ENCODE results near the gene SEL1L3.

Gene SEL1L3

DNA sequence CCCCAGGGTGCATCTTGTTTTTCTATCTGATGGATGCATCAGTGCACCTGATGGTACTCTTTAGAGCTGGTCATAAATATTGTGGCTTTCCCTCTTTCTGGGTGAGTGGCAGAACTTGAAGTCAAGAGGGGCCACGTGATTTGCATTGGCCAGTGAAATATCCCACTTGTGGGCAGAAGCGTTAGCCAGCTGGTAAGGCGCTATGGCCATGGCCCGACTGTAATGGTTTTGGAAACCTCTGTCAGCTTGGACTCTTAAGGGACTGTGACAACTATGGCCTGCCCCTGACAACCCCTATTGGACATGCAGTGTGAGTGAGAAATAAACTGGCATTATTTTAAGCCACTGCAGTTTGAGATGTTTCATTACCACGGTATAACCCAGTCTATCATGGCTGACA lies 72.8 kb downstream of the SEL1L3 start:
- DNase-seq (ENCODE audit: insufficient read length, low spot score): no peak
- no peak for TF ChIP-seq TAF1 (IDR thresholded peaks at IDR 0.05; ENCODE audit: low read depth, low read length)
- TF ChIP-seq PAX5 (IDR thresholded peaks at IDR 0.05; ENCODE audit: insufficient read depth, low read length, severe bottlenecking): no peak
- TF ChIP-seq SPI1 (IDR thresholded peaks at IDR 0.05; ENCODE audit: low read depth, low read length): no peak
- TF ChIP-seq POLR2AphosphoS5 (IDR thresholded peaks at IDR 0.05; ENCODE audit: low read depth, low read length): no peak
- no peak for TF ChIP-seq POU2F2 (IDR thresholded peaks at IDR 0.05; ENCODE audit: low read depth, low read length)
- TF ChIP-seq POLR2A (IDR thresholded peaks at IDR 0.05; ENCODE audit: low read depth, low read length): no peak
- peak; percentile 58 for FAIRE-seq

GRCh38 chr4:25788703-25789238 lies 74.0 kb downstream of the SEL1L3 start:
- FAIRE-seq (no peak), DNase-seq (ENCODE audit: insufficient read length, low spot score) (no peak)
- no peak for TF ChIP-seq SPI1 (IDR thresholded peaks at IDR 0.05; ENCODE audit: low read depth, low read length)
- no peak for TF ChIP-seq TAF1 (IDR thresholded peaks at IDR 0.05; ENCODE audit: low read depth, low read length)
- no peak for TF ChIP-seq POLR2AphosphoS5 (IDR thresholded peaks at IDR 0.05; ENCODE audit: low read depth, low read length)
- TF ChIP-seq POLR2A (IDR thresholded peaks at IDR 0.05; ENCODE audit: low read depth, low read length): no peak
- no peak for TF ChIP-seq POU2F2 (IDR thresholded peaks at IDR 0.05; ENCODE audit: low read depth, low read length)
- TF ChIP-seq PAX5 (IDR thresholded peaks at IDR 0.05; ENCODE audit: insufficient read depth, low read length, severe bottlenecking): no peak

- no peak for FAIRE-seq
- TF ChIP-seq TAF1 (IDR thresholded peaks at IDR 0.05; ENCODE audit: low read depth, low read length): no peak
- no peak for TF ChIP-seq POU2F2 (IDR thresholded peaks at IDR 0.05; ENCODE audit: low read depth, low read length)
- no peak for TF ChIP-seq SPI1 (IDR thresholded peaks at IDR 0.05; ENCODE audit: low read depth, low read length)
- TF ChIP-seq POLR2AphosphoS5 (IDR thresholded peaks at IDR 0.05; ENCODE audit: low read depth, low read length): no peak
- no peak for TF ChIP-seq POLR2A (IDR thresholded peaks at IDR 0.05; ENCODE audit: low read depth, low read length)
- no peak for TF ChIP-seq PAX5 (IDR thresholded peaks at IDR 0.05; ENCODE audit: insufficient read depth, low read length, severe bottlenecking)
- DNase-seq (ENCODE audit: insufficient read length, low spot score): no peak
These were observed 76.2 kb downstream of the SEL1L3 start for GRCh38 chr4:25786497-25787065.

- TF ChIP-seq SPI1 (IDR thresholded peaks at IDR 0.05; ENCODE audit: low read depth, low read length): peak; percentile 69
- TF ChIP-seq POU2F2 (IDR thresholded peaks at IDR 0.05; ENCODE audit: low read depth, low read length): no peak
- no peak for DNase-seq (ENCODE audit: insufficient read length, low spot score)
- FAIRE-seq: peak; percentile 52
These were observed 78.8 kb downstream of the SEL1L3 start for GRCh38 chr4:25783943-25784342.

DNA sequence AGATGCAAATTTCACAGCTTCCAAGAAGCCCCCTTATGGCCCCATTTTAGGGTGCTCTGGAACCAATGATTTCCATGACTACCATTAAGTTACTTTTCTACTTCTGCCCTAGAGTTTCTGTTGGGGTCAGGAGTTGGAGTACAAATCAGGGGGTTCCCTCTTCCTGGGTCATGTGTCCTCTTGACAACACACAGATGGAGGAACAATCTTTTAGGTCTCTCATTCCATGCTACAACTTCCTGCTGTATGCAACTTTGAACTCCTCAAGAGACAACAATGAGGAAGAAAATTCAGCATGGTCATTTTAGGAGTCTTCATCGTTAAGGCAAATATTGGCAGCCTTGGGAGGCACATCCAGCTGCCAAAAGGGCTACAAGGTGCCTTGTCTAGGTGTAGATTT lies 79.7 kb downstream of the SEL1L3 start:
- DNase-seq (ENCODE audit: insufficient read length, low spot score): no peak
- FAIRE-seq: no peak
- no peak for TF ChIP-seq TAF1 (IDR thresholded peaks at IDR 0.05; ENCODE audit: low read depth, low read length)
- no peak for TF ChIP-seq POLR2A (IDR thresholded peaks at IDR 0.05; ENCODE audit: low read depth, low read length)
- TF ChIP-seq PAX5 (IDR thresholded peaks at IDR 0.05; ENCODE audit: insufficient read depth, low read length, severe bottlenecking): no peak
- TF ChIP-seq POU2F2 (IDR thresholded peaks at IDR 0.05; ENCODE audit: low read depth, low read length): no peak
- TF ChIP-seq SPI1 (IDR thresholded peaks at IDR 0.05; ENCODE audit: low read depth, low read length): no peak
- TF ChIP-seq POLR2AphosphoS5 (IDR thresholded peaks at IDR 0.05; ENCODE audit: low read depth, low read length): no peak

GRCh38 chr4:25782482-25782881 lies 80.3 kb downstream of the SEL1L3 start:
- TF ChIP-seq POLR2A (IDR thresholded peaks at IDR 0.05; ENCODE audit: low read depth, low read length) (no peak), POLR2AphosphoS5 (IDR thresholded peaks at IDR 0.05; ENCODE audit: low read depth, low read length) (no peak), PAX5 (IDR thresholded peaks at IDR 0.05; ENCODE audit: insufficient read depth, low read length, severe bottlenecking) (no peak), SPI1 (IDR thresholded peaks at IDR 0.05; ENCODE audit: low read depth, low read length) (no peak)
- DNase-seq (ENCODE audit: insufficient read length, low spot score) (no peak), FAIRE-seq (no peak)

- FAIRE-seq: no peak
- TF ChIP-seq POLR2AphosphoS5 (IDR thresholded peaks at IDR 0.05; ENCODE audit: low read depth, low read length) (no peak), TAF1 (IDR thresholded peaks at IDR 0.05; ENCODE audit: low read depth, low read length) (no peak), POLR2A (IDR thresholded peaks at IDR 0.05; ENCODE audit: low read depth, low read length) (no peak), SPI1 (IDR thresholded peaks at IDR 0.05; ENCODE audit: low read depth, low read length) (no peak), PAX5 (IDR thresholded peaks at IDR 0.05; ENCODE audit: insufficient read depth, low read length, severe bottlenecking) (no peak), POU2F2 (IDR thresholded peaks at IDR 0.05; ENCODE audit: low read depth, low read length) (no peak)
- DNase-seq (ENCODE audit: insufficient read length, low spot score): no peak
These were observed 83.8 kb downstream of the SEL1L3 start for GRCh38 chr4:25779021-25779420.

DNA sequence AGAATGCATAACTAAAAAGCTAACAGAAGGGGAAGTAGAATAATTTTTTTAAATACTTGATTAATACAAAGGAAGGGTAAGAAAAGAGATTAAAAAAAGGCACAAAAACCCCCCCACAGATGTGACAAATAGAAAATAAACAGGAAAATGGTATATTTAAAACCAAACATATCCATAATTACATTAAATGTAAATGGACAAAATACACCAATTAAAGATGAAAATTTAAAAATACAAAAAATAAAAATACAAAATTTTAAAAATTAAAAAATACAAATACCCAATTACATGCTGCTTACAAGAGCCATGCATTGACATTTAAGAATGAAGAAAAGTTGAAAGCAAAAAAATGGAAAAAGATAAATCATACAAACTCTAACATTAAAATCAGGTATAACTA lies 86.0 kb downstream of the SEL1L3 start:
- TF ChIP-seq POLR2A (IDR thresholded peaks at IDR 0.05; ENCODE audit: low read depth, low read length) (no peak), TAF1 (IDR thresholded peaks at IDR 0.05; ENCODE audit: low read depth, low read length) (no peak), POLR2AphosphoS5 (IDR thresholded peaks at IDR 0.05; ENCODE audit: low read depth, low read length) (no peak)
- no peak for DNase-seq (ENCODE audit: insufficient read length, low spot score)
- FAIRE-seq: no peak

- TF ChIP-seq POU2F2 (IDR thresholded peaks at IDR 0.05; ENCODE audit: low read depth, low read length) (no peak), SPI1 (IDR thresholded peaks at IDR 0.05; ENCODE audit: low read depth, low read length) (no peak), TAF1 (IDR thresholded peaks at IDR 0.05; ENCODE audit: low read depth, low read length) (no peak), POLR2A (IDR thresholded peaks at IDR 0.05; ENCODE audit: low read depth, low read length) (no peak)
- DNase-seq (ENCODE audit: insufficient read length, low spot score): no peak
- no peak for FAIRE-seq
These were observed 87.6 kb downstream of the SEL1L3 start for GRCh38 chr4:25775166-25775565.

GRCh38 chr4:25773358-25773757 lies 89.4 kb downstream of the SEL1L3 start:
- DNase-seq (ENCODE audit: insufficient read length, low spot score) (no peak), FAIRE-seq (no peak)
- TF ChIP-seq TAF1 (IDR thresholded peaks at IDR 0.05; ENCODE audit: low read depth, low read length): no peak
- no peak for TF ChIP-seq PAX5 (IDR thresholded peaks at IDR 0.05; ENCODE audit: insufficient read depth, low read length, severe bottlenecking)
- no peak for TF ChIP-seq POU2F2 (IDR thresholded peaks at IDR 0.05; ENCODE audit: low read depth, low read length)
- no peak for TF ChIP-seq SPI1 (IDR thresholded peaks at IDR 0.05; ENCODE audit: low read depth, low read length)
- no peak for TF ChIP-seq POLR2A (IDR thresholded peaks at IDR 0.05; ENCODE audit: low read depth, low read length)
- TF ChIP-seq POLR2AphosphoS5 (IDR thresholded peaks at IDR 0.05; ENCODE audit: low read depth, low read length): no peak

Measured in GM12891 (cell line).